Lower lobe of right lung (tissue), 2 donors: ENCODE results near the gene PRRC2B. TPM values are rescaled to one million over a fixed set of nuclear protein-coding genes. Genes with fewer than 3 reads are reported as not detected.

Source experiments
- ATAC-seq, 2 donors: fragments of 200-7000 bp; cut with Tn5 transposase; one replicate each; pipeline ENCODE4 v1.9.1; 2020 to 2022; ENCODE audit warnings: mild to moderate bottlenecking in 2 of 2, moderate library complexity in 2 of 2
- DNase-seq: peaks from one replicate; pipeline ENCODE4 v3.0.0-alpha.2; 2020
- H3K27ac ChIP-seq: fragments of 200-600 bp; one replicate; pipeline ENCODE4 v1.8.0; 2022
- H3K27me3 ChIP-seq: fragments of 200-600 bp; one replicate; pipeline ENCODE4 v1.8.0; 2022; ENCODE audit warnings: low read depth
- H3K36me3 ChIP-seq: fragments of 200-600 bp; one replicate; pipeline ENCODE4 v1.8.0; 2022; ENCODE audit warnings: mild to moderate bottlenecking
- H3K4me1 ChIP-seq: fragments of 200-600 bp; one replicate; pipeline ENCODE4 v1.8.0; 2022
- H3K4me3 ChIP-seq: fragments of 200-600 bp; one replicate; pipeline ENCODE4 v1.8.0; 2022; ENCODE audit warnings: mild to moderate bottlenecking
- H3K9me3 ChIP-seq: fragments of 200-600 bp; one replicate; pipeline ENCODE4 v1.8.0; 2022
- intact Hi-C: fragments of 100-400 bp; cut with DNase I; formaldehyde crosslinking; loops from one replicate; pipeline ENCODE4 v1.11.0; 2022
- total RNA-seq: library from RNA; stranded (reverse); fragmentation: NEBNext Ultra II Directional; extraction: Animal tissue kit (Norgen Biotek cat#: 25700); gene quantifications from one replicate; pipeline ENCODE4 v1.2.1, GENCODE V29; 2021
- TF ChIP-seq, protein P1 (sequence below): fragments of 200-600 bp; IDR thresholded peaks from one replicate; pipeline ENCODE4 v1.8.0; 2022; ENCODE audit warnings: antibody characterized with exemption, mild to moderate bottlenecking
- donor health status: DM: no; HTN: yes; CAD: no; lungs with severe emphysema.

PRRC2B gene
- total RNA-seq, 1 donor from 2014 or later = 170 TPM

DNA sequence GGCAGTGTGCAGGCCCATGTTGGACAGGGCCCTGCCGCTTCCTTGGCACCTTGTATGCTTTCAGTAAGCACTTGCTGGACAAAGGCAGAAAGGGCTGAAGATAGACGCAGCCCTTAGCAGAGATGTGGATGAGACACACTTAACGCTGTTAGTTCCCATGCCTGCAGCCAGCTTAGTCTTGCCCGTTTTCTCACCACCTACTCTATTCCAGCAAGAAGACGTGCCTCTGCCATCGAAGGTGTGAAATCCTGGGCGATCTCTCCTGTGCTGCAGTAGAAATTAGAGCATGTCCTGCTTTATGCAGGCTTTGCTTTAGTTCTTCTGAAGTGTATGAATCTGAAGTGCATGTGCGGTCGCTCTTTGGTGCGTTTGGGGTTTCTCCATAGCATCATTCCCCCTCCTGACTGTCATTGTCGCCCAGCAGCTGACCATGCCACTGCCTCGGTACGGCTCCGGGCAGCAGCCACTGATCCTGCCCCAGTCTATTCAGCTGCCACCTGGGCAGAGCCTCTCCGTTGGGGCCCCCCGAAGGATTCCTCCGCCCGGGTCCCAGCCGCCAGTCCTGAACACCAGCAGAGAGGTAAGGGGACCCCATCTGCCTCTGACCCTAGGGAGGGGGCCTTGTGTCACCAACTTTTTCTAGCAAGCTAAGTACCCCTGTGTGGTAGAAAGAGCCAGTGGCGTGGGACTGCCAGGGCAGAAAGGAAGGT is 97.3 kb downstream of the PRRC2B start:
- Histone ChIP-seq H3K4me1 (no peaks in the 10 kb centered on the region), H3K9me3 (no peaks in the 10 kb centered on the region), H3K4me3 (no peak overlapping the region), H3K36me3 (peaks cover 100% of the 10 kb centered on the region), H3K27me3 (no peaks in the 10 kb centered on the region), H3K27ac (no peak overlapping the region)
- TF ChIP-seq, protein P1, sequence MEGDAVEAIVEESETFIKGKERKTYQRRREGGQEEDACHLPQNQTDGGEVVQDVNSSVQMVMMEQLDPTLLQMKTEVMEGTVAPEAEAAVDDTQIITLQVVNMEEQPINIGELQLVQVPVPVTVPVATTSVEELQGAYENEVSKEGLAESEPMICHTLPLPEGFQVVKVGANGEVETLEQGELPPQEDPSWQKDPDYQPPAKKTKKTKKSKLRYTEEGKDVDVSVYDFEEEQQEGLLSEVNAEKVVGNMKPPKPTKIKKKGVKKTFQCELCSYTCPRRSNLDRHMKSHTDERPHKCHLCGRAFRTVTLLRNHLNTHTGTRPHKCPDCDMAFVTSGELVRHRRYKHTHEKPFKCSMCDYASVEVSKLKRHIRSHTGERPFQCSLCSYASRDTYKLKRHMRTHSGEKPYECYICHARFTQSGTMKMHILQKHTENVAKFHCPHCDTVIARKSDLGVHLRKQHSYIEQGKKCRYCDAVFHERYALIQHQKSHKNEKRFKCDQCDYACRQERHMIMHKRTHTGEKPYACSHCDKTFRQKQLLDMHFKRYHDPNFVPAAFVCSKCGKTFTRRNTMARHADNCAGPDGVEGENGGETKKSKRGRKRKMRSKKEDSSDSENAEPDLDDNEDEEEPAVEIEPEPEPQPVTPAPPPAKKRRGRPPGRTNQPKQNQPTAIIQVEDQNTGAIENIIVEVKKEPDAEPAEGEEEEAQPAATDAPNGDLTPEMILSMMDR = no peak
- no peak for ATAC-seq
- intact Hi-C loops = no loop called here
- no peak for DNase-seq

- Histone ChIP-seq H3K36me3 (peaks cover 100% of the 10 kb centered on the region), H3K27ac (no peak overlapping the region), H3K4me3 (no peak overlapping the region), H3K27me3 (no peaks in the 10 kb centered on the region), H3K4me1 (no peaks in the 10 kb centered on the region), H3K9me3 (no peaks in the 10 kb centered on the region)
- TF ChIP-seq, protein P1 = no peak
- intact Hi-C loops = no loop called here
- DNase-seq (no peak), ATAC-seq (no peak)
These were observed 98.2 kb downstream of the PRRC2B start for GRCh38 chr9:131492070-131492469.

DNA sequence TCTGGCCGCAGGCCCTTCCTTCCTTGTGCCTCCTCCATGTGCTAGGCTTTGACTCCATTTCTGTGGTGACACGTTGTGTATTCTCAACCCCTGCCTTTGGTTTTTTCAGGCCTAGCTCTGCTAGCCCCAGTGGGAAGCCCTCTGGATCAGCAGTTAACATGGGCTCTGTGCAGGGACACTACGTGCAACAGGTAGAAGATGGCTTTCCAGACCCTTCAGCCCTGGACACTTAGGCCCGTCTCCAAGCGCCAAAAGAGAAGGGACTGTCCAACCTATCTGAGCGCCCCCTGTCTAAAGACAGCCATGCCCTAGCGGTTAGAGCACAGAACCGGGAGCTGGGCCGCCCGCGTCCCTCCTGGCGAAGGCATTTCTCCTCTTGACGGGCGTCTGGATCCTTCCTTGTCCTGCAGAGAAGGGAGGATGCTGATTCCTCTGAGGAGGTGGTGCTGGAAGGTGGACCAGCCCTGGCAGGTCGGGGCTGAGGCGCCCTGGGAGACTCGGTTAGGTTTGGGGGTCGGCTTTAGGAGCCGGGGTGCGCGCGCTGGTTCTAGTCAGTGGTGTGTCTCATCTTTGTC is 100.5 kb downstream of the PRRC2B start:
- H3K36me3 ChIP-seq = peaks cover 100% of the 10 kb centered on the region
- TF ChIP-seq, protein P1 = no peak
- H3K4me3 ChIP-seq = no peak overlapping the region

DNA sequence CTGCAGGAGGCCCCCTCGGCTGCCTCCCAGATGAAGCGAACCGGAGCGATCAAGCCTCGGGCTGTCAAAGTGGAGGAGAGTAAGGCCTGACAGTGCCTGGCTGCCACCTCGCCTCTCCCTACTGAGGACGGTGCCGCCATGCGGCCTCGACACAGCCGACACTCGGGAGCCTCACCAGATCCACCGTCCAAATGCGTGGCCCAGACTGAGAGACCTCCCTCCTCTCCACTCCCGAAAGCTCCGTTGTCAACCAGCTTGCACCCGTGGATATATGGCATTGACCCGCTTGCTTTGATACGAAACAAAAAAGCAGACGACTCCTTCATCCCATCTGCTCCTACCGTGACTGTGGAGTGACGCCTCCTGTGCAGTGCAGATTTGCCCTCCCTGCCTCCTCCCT is 101.9 kb downstream of the PRRC2B start:
- no peak overlapping the region for H3K27ac ChIP-seq
- no peaks in the 10 kb centered on the region for H3K27me3 ChIP-seq
- intact Hi-C loops = no loop called here
- peaks cover under 1% of the 10 kb centered on the region for H3K4me1 ChIP-seq
- H3K9me3 ChIP-seq = no peaks in the 10 kb centered on the region
- no peak overlapping the region for H3K4me3 ChIP-seq
- DNase-seq (no peak), ATAC-seq (no peak)
- TF ChIP-seq, protein P1 = no peak
- peaks cover 95% of the 10 kb centered on the region for H3K36me3 ChIP-seq

More for the DNA sequence above, 100.5 kb downstream of the PRRC2B start:
- no peak for DNase-seq
- Histone ChIP-seq H3K27me3 (no peaks in the 10 kb centered on the region), H3K9me3 (no peaks in the 10 kb centered on the region), H3K27ac (no peak overlapping the region), H3K4me1 (no peaks in the 10 kb centered on the region)
- no peak for ATAC-seq
- intact Hi-C loops = no loop called here

DNA sequence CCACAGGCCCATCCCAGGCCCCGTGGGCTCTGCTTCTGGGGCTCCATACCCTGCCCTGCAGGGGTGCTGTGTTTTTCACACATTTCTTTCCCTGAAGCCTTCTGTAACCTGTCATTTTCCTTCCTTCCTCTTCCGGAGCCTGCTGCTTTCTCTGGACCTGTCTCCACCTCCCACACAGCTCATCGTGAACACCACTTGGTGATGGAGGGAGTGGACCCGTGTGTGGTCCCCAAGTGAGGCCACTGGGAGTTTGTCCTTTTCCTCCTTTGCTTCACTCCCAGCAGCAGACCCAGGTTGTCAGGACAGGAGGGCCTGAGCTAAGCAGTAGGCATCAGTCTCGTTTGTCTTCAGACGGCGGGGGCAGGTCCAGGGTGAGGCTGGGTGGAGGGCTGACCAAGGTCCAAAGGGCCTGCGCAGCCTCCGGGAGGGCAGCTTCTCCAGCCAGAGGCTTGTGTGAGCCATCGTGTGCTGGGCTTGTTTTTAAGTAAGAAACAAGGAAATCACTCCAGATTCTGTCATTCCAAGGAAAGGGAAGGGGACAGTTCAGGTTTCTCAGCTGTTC is 103.0 kb downstream of the PRRC2B start:
- intact Hi-C loops = no loop called here
- no peaks in the 10 kb centered on the region for H3K9me3 ChIP-seq
- H3K4me3 ChIP-seq = no peak overlapping the region
- no peak for ATAC-seq
- H3K36me3 ChIP-seq = peaks cover 84% of the 10 kb centered on the region
- H3K27ac ChIP-seq = no peak overlapping the region
- peaks cover 12% of the 10 kb centered on the region for H3K4me1 ChIP-seq
- no peak for DNase-seq
- no peaks in the 10 kb centered on the region for H3K27me3 ChIP-seq
- TF ChIP-seq, protein P1 = no peak
